GM21737 (cell line): ENCODE data around the gene HDAC7.
"Not testable (repeated sequence)": the region's sequence is repeated elsewhere in the genome, so short reads cannot be mapped to it uniquely, and the experiment has no call there.

Experiments
- ATAC-seq: cut with Tn5 transposase; IDR thresholded peaks from one replicate; pipeline ENCODE4 v1.9.1; 2021; ENCODE audit warnings: mild to moderate bottlenecking, moderate library complexity; ENCODE audit not compliant: unreplicated experiment

HDAC7 gene

DNA sequence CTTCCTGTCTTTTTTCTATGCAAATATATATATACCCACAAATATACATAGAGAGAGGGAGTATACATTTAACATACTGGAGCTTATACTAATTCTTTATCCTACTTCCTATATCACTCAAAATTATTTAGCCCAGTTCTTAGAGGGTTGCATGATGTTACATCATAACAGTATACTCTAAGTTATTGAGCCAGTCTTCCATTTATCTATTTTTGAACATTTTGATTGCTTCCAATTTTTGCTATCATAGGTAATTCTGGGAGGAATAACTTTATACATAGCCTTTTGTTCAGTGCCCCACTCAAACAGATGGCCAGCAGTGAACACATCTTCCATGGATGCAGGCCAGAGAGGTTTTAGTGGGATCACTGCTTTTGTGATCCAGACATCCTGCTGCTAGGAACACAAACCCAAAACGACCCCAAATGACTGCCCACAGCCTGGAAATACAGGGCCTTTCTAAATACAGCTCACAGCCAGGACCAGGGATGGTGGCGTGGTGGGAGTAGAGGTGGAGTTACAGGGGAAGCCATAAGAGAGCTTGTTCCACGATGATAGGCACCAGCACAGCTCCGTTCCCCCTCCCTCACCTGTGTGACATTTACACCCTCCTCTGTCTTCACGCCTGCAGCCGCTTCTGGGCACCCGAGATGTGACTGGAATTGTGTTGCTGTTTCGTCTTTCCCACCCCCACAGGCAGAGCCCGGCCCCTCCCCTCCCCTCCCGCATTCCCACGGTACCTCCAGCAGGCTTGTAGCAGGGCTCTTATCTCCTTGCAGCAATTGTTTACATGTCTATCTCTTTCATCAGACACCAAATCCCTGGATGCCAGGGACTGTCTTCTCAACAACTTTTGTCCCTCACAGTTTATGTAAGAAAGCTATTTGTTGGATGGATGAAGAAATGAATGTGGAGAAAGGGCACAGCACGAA lies 30.7 kb upstream of the HDAC7 start:
- no peak for ATAC-seq

DNA sequence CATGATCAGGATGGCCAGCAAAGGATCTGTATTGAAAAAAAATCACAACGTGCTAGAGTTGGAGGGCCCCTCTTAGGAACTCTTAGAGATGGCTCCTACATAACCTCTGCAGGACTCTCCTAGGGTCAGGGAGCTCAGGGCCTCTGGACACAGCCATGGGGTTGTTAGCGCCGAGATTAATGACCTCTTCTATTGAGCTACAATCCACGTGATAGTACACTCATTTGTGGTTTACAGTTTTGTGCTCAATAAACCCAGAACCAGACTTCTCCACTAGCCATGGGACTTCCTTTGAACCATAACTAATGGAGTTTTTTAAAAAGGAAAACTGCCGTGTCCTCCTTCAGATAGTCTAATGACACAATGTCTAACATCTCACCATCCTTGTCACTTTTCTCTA lies 29.6 kb upstream of the HDAC7 start:
- no peak for ATAC-seq

DNA sequence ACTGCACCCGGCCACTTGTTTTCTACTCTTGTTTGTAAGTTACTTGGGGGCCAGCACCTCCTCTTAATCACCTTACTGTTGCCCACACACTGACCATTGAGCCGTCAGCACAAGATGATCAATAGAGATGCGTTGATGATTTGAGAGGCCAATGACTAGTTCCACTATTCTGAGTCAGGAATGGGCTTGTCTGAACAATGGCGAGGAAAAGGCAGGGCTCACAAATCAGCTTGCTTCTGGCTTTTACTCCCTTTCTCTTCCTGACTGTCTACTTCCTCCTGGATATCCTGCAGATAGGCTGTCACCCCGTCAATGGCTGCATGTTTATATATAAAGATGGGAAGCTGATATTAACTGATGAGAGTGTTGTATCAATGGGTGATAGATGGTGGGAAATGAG lies 29.1 kb upstream of the HDAC7 start:
- ATAC-seq, result no peak

DNA sequence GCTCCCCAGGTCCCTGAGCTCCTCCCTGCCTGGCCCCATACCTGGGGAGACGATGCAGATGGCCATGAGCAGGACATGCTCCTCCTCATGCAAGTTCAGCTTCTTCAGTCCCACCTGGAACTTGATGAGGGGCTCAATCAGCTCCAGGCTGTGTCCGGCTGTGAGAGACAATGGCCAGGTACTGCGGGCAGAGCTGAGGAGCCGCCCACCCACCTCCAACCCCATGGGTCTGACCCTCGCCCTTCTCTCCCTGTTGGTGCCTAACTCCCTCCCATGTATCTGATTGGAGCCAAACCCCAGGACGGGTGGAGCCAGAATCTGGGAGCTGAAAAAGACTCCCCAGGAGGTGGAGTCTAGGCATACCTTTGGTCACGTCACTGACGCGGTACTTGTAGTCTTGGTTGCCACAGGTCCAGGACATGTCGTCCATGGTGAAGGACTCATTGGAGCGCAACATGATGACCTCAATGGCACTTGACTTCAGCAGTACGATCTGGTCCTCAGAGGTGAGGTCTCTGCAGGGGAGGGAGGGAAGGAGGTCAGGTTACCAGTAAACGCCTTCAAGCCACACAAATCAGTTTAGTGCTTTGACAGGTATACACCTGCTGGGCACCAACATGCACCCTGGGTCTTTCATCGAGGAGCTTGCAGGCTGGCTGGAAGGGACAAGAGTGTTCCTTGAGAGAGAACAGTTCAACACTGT lies 26.7 kb upstream of the HDAC7 start:
- no peak for ATAC-seq

DNA sequence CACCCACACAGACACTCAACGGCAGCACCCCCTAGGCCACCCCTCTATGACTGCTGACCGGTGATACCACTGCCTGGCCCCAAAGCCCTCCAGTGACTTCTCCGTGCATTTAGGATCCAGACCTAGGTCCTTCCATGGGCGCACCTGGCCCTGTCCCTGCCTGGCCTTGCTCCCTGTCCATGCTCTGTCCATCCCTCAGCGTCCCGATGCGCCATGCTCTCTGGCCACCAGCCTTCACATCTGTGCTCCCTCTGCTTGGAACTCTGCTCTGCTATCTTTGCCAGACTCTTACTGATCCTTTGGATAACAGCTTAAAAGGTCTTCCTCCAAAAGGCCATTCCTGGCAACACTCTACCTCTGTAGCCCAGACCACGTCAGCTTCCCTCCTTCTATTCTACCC lies 25.4 kb upstream of the HDAC7 start:
- no peak for ATAC-seq

DNA sequence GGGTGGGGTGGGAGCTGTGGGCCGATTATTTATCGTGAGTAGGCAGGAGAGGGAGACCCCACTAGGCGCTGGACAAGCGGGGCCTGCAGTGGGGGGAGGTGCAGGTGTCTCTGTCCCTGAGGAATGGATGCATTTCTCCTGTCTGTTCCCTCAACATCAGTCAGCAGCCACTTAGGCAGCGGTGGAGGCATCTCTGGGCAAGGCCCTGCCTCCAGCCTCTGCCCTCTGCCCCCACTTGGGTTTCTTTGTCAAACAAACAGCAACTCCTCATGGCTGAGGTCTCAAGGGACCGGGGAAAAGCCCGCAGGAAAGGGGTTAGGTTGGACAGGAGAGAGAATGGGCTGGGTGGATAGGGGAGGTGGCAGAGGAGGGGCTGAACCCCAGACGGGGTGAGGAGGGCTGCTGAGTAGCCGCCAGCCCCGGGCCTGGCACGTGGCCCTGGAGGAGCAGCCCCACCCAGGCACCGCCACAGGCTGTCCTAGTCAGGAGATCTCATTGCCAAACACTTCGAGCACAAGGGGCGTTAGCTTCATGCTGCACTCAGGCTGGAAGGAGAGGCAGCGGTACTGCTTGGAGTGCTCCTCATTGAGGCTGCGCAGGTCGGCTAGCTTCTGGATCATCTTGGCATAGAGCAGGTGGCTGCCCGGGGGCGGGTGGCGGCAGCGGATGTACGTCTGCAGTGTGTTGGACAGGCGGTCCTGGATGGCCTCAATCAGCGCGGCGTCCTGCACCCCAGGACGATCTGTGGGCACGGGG lies 24.7 kb upstream of the HDAC7 start:
- no peak for ATAC-seq

DNA sequence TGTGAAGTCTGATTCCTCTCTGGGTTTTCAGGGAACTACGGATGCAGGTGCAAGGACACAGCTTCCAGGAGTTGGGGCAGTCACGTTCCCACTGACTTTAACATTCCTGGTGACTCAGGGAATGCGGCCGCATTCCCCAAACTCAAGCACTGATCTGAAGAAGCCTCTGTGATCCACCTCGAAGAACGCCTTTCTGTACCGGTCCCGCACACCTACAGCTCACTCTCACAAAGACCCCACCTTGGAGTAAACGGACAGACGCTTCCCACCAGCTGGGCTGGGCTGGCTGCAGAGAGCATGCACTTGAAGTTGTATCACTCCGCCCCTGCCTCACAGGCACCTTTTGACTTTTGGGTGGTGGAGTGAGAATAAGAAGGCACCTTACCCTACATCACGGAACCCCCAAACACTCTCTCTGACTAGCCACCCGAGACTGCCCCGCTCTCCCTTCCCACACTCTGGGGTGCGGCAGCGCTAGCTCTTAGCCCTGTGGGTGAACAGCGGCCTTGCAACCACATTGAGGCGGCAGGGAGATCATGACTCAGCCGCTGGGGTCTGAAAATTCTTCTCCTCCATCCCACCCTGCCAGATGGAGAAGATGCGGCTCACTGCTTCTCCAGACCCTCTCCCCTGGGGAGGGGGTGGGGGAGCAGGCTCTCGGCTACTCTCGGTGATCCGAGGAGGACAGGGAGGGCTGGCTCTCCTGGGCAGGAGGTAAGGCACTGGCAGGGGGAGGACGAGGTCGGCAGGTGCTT lies 23.7 kb upstream of the HDAC7 start:
- no peak for ATAC-seq

DNA sequence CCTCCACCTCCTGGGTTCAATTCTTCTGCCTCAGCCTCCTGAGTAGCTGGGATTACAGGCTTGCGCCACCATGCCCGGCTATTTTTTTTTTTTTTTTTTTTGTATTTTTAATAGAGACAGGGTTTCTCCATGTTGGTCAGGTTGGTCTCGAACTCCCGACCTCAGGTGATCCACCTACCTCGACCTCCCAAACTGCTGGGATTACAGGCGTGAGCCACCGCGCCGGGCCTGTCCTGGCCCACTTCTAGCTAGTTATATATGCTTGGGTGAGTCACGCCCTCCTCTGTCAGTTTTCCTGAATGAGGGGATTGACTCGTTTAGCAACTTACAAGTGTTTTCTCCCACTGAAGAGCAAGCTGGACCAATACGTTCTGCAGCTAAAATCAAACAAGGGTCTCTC lies 22.8 kb upstream of the HDAC7 start:
- ATAC-seq, result not testable (repeated sequence)

DNA sequence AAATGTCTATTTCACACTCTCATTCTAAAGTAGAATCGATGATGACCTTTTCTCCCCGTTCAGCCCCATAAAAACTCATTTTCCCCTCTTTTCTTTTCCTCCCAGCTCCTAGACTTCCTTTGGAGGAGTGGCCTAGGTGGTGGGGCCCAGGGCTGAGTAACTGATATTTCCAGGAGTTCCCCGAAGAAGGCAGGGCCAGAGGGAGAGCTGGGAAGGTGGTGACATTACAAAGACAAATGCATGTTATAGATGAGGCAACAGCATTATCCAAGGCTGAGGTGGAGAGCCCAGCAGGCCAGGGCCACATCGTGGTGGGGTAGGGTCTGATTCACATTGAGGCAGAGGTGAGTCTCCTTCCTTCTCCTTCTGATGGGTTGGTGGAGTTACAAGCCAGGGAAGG lies 22.2 kb upstream of the HDAC7 start:
- no peak for ATAC-seq

DNA sequence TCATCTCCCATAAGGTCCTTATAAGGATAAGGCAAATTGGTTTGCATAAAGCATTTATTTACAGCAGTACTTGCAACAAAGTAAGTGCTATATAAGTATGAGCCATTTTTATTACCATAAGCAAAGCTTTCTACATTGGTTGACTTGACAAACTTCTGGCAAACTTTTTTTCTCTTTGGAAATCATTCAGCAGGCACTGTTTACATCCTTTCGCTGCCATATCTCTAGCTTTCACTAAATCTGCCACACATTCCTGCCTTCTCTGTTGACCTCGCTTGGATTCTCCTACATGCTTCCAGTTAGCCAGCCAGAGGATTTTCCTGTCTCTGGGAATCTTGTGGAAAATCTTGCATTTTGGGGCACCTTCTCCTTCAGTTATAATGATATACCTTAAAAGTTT lies 21.8 kb upstream of the HDAC7 start:
- ATAC-seq, result no peak

DNA sequence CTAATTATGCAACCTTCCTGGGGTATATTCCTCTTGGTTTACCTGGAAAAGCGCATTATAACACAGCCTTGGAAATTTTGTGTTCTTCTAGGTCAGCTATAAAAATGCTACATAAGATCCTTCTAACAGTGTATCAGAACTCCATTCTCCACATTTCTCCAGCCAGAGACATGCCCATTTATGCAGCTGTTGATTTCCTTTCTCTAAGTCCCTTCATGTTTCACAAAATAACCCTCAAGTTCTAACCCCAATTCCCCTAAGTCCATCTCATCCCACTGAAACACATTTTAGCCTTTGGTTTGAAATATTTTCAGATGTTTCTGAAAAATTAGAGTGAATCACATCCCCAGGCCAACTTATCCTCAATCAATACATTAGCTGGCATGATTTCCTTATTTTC lies 20.9 kb upstream of the HDAC7 start:
- ATAC-seq, result no peak

DNA sequence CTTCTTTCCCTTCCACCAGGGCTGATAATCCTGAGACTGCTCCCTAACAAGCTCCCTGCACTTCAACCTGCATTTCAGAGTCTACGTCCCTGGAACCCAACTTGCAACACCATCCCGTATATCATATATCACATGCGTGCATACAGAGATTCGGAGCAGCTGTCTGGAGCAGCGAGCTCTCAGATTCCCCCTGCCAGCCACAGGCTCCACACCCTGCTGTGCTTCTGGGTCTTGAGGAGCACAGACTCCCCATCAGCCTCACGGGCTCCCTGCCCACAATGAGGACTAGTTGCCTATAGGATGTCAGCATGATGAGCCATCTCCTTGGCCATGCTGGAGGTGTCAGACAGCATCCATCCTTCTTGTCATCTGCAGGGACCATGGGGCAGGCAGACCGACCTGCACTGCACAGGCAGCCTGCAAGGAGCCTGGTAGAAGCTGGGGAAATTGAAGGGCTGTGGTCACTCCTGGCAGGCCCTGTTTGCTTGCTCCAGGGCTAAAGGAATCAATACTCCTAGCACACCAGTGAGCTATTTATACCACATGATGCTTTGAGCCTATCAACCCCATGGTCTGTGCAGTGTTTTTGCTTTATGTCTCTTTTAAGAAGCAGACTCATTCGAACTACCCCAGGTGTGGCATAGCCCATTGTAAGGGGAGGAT lies 19.6 kb upstream of the HDAC7 start:
- no peak for ATAC-seq

DNA sequence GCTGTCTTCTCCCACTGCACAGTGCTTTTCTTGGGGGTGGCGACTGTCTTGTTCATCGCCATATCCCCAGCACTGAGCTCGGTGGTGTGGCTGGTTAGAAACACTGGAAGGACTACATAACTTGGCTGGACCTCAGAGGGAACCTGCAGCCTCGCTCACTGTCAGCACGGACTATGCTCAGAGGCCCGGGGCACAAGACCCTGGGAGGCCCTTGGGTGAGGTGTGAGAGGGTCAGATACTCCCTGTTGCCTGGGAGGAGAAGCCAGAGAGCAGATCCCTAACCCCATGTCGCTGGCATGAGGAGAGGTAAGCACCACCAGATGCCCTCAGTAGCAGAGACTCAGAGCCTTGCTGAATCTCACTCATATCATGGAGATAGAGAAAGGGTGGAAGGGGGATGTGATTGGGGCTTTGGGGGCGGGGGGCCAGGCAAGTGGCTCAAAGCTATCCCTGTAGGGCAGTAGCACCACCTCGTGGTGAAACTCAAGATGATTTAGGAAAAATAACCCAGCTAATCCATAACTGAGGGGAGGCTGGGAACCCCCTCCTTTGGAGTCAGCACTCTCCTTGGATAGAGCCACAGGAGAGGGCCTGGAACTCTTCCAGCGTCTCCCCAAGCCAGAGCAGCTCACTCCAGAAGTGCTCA lies 18.7 kb upstream of the HDAC7 start:
- no peak for ATAC-seq

DNA sequence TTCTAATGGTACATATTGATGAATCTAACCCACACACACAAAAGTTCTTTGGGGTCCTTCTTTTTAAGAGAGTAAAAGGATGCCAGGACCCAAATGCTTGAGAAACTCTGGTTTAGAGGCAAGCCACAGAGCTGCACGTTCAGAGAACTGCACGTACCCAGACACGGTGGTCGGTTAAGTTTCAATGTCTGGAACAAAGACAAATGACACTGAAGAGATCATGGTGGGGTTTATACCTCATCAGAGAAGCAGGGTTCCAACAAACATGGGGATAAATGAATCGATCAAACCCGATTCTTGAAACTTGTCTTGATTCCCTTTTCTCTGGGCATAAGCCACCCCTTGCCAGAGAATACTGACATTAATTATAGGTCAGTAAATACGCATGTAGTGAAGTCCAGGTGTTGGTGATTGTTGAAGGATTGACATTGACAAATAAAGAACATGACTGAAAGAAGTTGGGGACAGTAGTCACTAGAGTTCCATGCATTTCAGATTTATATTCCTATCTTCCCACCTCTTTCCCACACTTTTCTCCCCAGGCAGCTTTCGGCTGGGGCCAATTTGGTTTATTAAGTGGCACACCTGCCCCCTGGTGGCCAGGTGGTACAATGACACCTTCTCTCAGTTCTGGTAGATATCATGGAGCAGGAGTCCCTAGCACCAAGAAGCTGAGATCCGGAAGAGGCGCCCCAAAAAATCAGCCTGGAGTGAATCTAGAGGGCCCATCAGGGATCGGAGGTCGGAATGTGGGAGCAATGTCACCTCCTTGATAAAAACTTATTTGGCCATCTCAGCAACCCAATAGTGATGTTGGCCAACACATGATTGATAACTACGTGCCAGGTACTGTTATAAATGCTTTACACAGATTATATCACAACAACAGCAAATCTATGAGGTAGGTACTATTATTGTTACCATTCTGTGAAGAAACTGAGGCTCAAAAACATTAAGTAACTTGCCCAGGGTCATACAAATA lies 17.8 kb upstream of the HDAC7 start:
- ATAC-seq, result no peak

DNA sequence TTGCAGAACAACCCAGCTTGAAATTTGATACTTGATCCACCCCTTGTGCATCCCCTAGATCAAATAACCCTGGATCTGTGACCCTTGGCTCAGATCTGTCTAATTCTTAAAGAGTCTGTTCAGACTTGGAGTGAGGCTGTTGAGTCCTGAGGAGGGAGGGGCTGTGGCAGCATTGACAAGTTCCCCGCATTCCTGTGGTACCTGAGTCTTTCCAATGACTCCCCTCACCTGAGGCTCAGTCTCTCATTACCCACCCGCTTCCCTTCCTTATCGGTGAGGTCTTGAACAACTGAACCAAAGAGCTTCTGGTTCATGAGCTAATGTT lies 16.1 kb upstream of the HDAC7 start:
- no peak for ATAC-seq

DNA sequence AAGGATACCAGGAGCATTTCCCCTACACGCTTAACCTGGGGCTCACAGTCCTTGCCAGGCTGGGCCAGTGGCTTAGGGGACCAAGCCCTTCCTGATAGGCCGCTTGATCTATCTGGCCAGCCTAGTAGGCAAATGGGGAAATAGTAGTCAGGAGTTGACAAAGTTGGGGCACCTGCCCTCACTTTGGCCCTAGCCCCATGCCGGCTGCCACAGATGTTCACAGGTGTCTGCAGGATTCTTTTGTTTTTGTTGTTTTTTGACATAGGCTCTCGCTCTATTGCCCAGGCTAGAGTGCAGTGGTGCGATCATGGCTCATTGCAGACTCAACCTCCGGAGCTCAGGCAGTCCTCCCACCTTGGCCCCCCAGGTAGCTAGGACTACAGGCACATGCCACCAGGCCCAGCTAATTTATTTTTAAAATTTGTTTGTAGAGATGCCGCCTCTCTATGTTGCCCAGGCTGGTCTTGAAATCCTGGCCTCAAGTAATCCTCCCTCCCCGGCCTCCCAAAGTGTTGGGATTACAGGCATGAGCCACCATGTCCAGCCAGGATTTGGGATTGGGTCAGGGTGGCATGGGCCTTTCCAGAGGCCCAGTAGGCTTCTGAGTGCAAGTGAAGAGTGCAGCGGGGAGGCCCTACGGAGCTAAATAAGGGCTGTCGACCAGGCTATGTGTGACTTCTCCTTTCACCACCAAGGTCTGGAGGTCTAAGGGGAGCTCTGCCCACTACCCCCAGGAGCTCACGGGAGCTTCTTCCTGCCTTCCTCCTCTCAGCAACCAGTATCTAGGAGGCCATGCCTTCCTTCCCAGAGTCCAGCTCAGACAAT lies 15.5 kb upstream of the HDAC7 start:
- no peak for ATAC-seq

DNA sequence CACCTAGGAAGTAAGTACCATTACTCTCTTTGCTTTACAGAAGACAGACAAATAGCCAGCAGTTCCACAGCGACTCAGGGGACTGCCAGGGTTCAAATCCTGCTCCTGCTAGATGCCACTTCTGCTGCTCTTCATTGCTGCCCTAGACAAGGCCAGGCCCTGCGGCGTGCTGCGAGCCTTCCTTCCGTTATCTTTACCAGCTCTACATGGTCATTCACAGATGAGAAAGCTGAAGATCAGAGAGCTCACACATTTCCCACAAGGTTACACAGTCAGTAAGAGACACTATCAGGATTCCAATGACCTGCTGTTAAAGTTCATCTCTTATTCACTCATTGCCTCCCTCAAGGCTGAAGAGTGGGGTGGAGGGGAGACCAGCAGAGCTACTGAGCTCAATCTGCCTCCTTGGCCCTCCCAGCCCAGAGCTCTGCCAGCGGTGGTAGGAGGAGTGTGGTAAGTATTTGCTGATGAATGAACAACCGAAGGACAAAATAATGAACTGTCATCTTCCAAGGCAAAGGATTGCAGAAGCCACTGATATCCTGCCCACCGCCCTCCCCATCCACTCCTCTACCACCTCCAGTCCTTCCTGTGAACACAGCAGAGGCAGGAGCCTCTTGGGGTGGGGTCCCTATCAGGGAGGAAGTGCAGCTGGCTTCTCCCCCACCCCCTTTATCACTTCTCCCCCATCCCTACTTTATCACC lies 14.6 kb upstream of the HDAC7 start:
- no peak for ATAC-seq
